NCI-H187 (cell line): Measurements from ENCODE around the gene SLC25A42.

Experiments used
- DNase-seq, 2 experiments: peaks; one replicate each; lab custom pipeline; 2025; lab: John Stamatoyannopoulos, UW

The SLC25A42 gene

GRCh38 chr19:19051478-19052213, 12.1 kb upstream of the SLC25A42 start:
- no peak for DNase-seq

DNA sequence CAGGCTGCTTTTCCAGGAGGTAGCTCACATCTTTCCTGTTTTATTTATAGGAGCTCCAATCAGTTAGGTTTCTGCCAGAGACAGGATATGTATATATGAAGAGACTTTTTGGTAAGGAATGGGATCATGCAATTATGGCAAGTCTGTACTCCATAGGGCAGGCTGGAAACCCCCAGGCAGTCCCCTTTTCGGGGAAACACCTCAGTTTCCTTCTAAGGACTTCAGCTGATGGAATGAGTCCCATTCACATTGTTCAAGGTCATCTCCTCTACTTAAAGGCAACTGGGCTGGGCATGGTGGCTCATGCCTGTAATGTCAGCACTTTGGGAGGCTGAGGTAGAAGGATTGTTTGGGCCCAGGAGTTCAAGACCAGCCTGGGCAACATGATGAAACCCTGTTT, 10.9 kb upstream of the SLC25A42 start:
- DNase-seq: no peak

- no peak for DNase-seq
Measured at GRCh38 chr19:19053508-19054314, 10.1 kb upstream of the SLC25A42 start.

GRCh38 chr19:19054315-19054938, 9.4 kb upstream of the SLC25A42 start:
- DNase-seq: no peak

DNA sequence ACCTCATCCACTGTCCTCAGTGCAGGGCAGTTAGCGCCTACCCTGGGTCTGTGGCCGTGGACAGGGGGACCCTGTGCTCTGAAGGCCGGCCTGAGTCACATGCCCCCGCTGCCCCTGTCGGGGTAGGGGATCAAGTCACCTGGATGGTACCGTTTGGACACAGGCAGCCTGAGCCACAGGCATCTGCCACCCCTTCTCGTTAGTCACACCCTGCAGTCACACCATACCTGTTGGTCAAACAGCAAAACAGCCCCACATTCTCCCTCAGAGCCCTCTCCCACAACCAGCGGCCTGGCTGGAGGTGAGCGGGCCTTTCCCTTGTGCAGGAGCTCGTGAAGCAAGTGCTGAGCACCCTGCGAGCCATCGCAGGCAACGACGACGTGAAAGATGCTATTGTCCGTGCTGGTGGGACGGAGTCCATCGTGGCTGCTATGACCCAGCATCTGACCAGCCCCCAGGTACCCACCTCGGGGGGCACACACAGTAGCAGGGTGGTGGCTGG, 8.8 kb upstream of the SLC25A42 start:
- DNase-seq: no peak

DNA sequence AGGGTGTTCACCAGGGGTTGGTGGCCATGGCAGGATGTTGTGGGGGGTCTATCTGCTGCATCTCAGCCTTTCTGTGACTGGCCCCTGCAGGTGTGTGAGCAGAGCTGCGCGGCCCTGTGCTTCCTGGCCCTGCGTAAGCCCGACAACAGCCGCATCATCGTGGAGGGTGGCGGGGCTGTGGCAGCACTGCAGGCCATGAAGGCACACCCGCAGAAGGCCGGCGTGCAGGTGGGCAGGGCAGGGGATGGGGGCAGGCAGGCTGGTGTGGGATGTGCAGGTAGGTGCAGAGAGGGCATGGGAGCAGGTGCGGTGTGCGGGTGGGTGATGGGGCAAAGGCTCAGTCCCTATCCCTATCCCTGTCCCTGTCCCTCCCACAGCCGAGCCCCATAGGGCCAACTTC, 8.1 kb upstream of the SLC25A42 start:
- no peak for DNase-seq

- no peak for DNase-seq
Measured at GRCh38 chr19:19056636-19057275, 7.0 kb upstream of the SLC25A42 start.

- no peak for DNase-seq
Measured at GRCh38 chr19:19057317-19057716, 6.5 kb upstream of the SLC25A42 start.

GRCh38 chr19:19057720-19058119, 6.1 kb upstream of the SLC25A42 start:
- DNase-seq: no peak

- no peak for DNase-seq
Measured at GRCh38 chr19:19059018-19059836, 4.6 kb upstream of the SLC25A42 start.

DNA sequence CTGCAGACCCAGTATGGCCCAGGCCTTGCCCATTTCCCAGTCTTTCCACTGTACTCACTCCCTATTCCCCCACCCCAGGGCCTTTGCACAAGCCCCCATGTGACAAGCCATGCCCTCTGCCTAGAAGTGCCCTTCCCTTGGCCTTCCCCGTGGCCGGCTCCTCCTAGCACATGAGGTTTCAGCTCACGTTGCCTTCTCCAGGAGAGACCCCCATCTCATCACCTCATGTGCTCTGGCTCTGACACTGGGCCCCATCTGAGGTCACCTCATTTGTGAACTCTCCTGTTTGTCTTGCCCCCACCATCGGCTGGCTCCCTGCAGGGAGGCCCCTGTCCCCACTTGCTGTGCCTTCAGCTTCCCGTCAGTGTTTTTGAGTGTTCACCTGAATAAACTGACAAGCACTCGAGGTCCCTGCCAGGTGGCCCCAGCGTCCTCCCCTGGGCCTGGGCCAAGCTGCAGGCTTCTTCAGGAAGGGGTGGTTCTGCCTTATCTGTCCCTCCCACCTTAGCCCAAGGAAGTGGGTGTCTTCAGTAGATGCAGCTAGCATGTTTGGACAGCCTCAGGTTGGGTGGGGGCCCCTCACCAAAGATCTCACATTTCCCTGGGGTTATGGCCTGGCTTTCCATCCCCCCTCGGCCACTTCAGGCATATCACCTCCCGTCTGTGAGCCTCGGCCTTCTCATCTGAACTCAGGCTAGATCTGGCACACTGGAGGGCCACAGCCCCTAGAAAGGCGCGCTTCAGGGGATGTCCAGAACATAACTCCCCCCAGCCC, 3.8 kb upstream of the SLC25A42 start:
- no peak for DNase-seq

GRCh38 chr19:19061506-19061905, 2.3 kb upstream of the SLC25A42 start:
- DNase-seq: no peak

DNA sequence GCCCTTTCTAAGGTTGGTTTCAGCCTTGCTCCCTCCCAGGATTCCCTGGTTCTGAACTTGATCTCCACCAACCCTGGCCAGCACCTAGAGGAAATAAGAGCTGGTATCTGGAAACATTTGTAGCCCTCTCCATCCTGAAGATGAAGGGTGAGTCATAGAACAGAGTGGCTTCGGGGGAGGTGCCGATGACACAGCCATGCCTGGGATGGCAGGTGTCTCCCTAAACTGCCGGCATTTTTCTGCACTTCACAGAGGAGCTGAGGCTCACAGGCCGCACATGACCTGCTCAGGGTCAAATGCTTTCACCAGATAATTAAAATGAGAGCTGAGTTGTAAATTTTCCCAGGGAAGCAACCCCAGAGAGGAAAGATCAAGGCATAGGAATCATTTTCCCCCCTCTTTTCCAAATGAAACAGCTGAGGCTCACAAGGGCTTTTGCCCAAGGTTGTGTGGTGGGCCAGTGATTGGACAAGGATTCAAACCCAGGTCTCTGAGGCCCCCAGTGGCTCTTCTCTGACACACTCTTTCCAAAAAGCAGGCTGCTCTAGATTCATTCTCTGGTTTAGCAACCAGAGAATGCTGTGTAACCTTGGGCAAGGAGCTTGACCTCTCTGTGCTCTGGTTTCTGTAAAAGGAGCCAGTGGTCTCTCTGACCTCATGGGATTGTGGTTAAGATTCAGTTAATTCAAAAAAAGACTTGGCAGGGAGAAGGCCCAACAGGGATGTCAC, 1.2 kb upstream of the SLC25A42 start:
- no peak for DNase-seq

DNA sequence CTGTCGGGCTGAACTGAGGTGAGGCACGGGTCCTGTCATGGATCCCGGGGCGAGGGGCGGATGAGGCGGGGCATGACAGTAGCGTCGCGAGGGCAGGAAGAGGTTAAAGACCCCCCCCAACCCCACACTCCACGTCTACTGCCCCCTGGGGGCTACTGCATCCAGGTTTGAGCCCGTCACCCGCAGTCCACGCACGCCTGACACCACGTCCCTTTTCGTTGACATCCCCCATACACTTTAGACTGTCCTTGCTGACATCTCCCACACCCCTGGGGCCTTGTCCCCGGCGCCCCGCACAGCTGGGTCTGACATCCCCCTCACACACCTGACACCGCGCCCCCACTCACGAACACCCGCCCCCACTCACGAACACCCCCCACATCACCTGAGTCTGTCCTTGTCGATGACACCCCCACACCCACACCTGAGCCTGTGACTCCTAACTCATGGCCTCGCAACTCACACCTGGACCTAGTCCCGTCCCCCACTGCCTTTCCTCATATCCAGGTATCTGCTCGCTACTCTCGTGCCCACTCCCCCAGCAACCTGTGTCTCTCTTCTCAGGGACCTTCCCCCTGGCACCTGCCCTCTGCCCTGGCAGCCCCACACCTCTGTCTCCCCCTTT, 416 bp downstream of the SLC25A42 start:
- DNase-seq: no peak

DNA sequence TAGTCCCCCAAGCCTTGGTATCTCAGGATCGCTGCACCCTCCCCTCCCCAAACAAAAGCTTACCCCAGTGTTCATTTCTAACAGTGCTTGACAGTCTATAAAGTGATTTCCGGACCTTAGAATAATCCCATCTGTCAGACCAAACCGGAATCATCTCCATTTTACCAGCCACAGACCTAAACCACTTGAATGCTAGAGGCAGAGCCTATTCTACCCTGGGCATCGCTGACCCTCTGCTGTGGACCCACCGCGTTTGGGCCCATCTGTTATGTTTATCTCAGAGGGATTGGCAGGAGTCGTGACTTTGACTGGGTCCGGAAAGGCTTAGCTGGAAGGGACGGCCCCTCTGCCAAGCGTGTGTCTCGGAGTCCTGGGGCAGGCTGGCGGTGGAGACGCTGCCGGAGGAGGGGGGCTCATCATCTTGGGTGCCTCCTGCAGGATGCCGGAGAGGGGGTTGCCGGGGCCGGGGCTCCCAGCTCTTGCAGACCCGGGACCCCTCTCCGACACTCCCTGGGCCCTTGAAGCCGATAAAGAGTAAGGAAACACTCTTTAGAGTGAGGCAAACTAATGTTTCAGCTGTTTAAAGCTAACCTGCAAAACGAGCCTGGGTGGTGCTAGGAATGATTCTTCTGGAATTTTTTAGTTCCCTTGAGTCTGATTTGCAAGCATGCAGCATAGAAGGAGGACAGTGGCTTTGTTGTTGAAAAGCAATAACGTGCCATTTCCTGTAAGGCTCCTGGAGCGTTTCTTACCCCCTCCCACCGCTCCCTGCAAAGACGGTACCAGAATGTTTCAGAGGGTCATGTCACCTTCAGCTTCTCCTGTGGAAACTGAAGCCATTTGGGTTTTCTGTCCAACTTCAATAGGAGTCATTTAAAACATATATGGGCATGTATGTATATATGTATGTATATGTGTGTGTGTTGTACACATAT, 1.3 kb downstream of the SLC25A42 start:
- DNase-seq: no peak

DNA sequence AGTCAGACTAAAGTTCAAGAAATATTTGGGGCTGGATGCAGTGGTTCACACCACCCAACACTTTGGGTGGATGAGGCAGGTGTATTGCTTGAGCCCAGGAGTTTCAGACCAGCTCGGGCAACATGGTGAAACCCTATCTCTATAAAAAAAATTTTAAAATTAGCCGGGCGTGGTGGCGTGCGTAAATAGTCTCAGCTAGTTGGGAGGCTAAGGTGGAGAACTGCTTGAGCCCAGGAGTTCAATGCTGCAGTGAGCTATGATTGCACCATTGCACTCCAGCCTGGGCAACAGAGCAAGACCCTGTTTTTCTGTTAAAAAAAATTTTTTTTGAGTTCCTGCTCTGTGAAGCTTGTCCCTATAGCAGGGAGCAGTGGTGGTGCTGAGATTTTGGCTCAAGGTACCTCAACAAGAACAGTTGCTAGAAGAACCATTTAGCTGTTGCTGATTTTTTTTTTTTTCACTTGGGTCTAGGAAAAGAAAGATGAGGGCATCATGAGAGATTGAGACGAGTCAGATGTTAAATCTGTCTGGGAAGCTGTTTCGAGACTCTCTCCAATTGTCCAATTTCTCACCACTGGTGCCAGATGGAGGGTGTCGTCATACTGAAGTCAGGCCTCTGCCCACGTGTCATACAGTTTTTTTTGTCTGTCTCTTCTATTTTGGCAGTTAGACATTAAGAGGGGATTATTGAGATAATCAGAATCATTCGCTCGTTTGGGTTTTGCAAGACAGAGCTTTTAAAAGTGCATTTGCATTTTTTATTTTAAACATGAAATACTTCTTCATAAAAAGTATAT, 3.7 kb downstream of the SLC25A42 start:
- no peak for DNase-seq
